K562 (cell line): ENCODE data around the gene LPAR2. TPM values are rescaled to one million over a fixed set of nuclear protein-coding genes. Genes with fewer than 3 reads are reported as not detected.

Experiments
- CEBPB ChIP-seq: fragments of 450-650 bp; IDR thresholded peaks from 2 replicates; pipeline ENCODE4 v1.6.1; 2016; ENCODE audit warnings: missing genetic modification characterization, missing compliant biosample characterization
- DACH1 ChIP-seq: fragments of 450-650 bp; IDR thresholded peaks from 2 replicates; pipeline ENCODE4 v1.6.1; 2018; ENCODE audit not compliant: partially characterized antibody
- EGR1 ChIP-seq: fragments of 450-650 bp; conservative IDR thresholded peaks from 2 replicates; pipeline ENCODE4 v1.6.1; 2017; ENCODE audit warnings: mild to moderate bottlenecking
- GATAD2B ChIP-seq: fragments of 450-650 bp; IDR thresholded peaks from 2 replicates; pipeline ENCODE4 v1.6.1; 2017; ENCODE audit warnings: mild to moderate bottlenecking, borderline replicate concordance
- HDAC8 ChIP-seq: fragments of 450-650 bp; IDR thresholded peaks from 2 replicates; pipeline ENCODE4 v1.6.1; 2016; ENCODE audit warnings: mild to moderate bottlenecking, missing genetic modification characterization, moderate library complexity, missing compliant biosample characterization
- HIVEP1 ChIP-seq: fragments of 250-450 bp; sonication (Bioruptor Pico); IDR thresholded peaks from 2 replicates; pipeline ENCODE4 v1.4.0; 2020; ENCODE audit warnings: mild to moderate bottlenecking
- IRF2 ChIP-seq: sonication (generic); formaldehyde crosslinking; IDR thresholded peaks from 2 replicates; pipeline ENCODE4 v1.8.1; 2022; ENCODE audit warnings: mild to moderate bottlenecking, missing genetic modification reagents
- NFRKB ChIP-seq: fragments of 450-650 bp; IDR thresholded peaks from 2 replicates; pipeline ENCODE4 v1.6.1; 2016; ENCODE audit warnings: low read depth
- NR0B1 ChIP-seq: fragments of 450-650 bp; IDR thresholded peaks from one replicate; pipeline ENCODE4 v1.6.1; 2018; ENCODE audit warnings: mild to moderate bottlenecking, moderate library complexity; ENCODE audit not compliant: partially characterized antibody
- POLR2AphosphoS2 ChIP-seq: IDR thresholded peaks from 2 replicates; pipeline ENCODE4 v1.6.1; 2012; ENCODE audit warnings: low read length, improper control_type of control experiment
- REST ChIP-seq, 2 experiments: fragments of 450-650 bp; formaldehyde crosslinking in 1 of 2; IDR thresholded peaks; 2 replicates each; pipeline versions ENCODE4 v1.4.0 to v1.6.1; 2014 to 2020; ENCODE audit warnings: mild to moderate bottlenecking in 2 of 2, borderline replicate concordance in 1 of 2, low read depth in 1 of 2
- SAFB ChIP-seq: fragments of 200-400 bp; formaldehyde crosslinking; IDR thresholded peaks from 2 replicates; pipeline ENCODE4 v1.6.1; 2017; ENCODE audit warnings: low read depth, low read length, borderline replicate concordance
- ZHX1 ChIP-seq: fragments of 150-350 bp; conservative IDR thresholded peaks from 2 replicates; pipeline ENCODE4 v1.6.1; 2014; ENCODE audit warnings: low read length
- ZNF175 ChIP-seq: fragments of 200-800 bp; sonication (Bioruptor generic); IDR thresholded peaks from 2 replicates; pipeline ENCODE4 v1.6.1; 2016; ENCODE audit warnings: low read depth, mild to moderate bottlenecking, missing genetic modification characterization, missing compliant biosample characterization
- polyA plus RNA-seq, 8 experiments: library from polyadenylated mRNA; depleted of rRNA in 4 of 8; stranded (reverse) in 5 of 8; unstranded in 3 of 8; fragments of >200 nt; fragmentation: Nextera tagmentation in 2 of 8; fragmentation: Illumina TruSeq in 1 of 8; extraction: Ambion mirVana in 2 of 8; extraction: Trizol in 1 of 8; gene quantifications; 2 replicates each; pipeline versions ENCODE4 v1.2.1 to v1.2.3, GENCODE V29; 2011 to 2014; ENCODE audit warnings: inconsistent platforms in 1 of 8, missing spikeins in 1 of 8
- total RNA-seq, 7 experiments: library from RNA; depleted of rRNA in 6 of 7; stranded (reverse); fragments of >200 nt in 6 of 7; fragmentation: Illumina TruSeq in 2 of 7; extraction: Trizol in 2 of 7; gene quantifications; 2 replicates each; pipeline versions ENCODE4 v1.2.1 to v1.2.3, GENCODE V29; 2011 to 2021; ENCODE audit warnings: low replicate concordance in 1 of 7

LPAR2 gene
- total and polyA plus RNA-seq, 9 of the 15 experiments (the other 6 are each of a cell fraction or from before 2014, with no cell fraction given), result 0.63 to 13.8 (median 4.4) TPM

GRCh38 chr19:19643158-19644053 is 15.4 kb upstream of the LPAR2 start, which contains the start of gene GMIP (continued):
- peak; percentile 69 for TF ChIP-seq REST (IDR thresholded peaks at IDR 0.05; ENCODE audit: borderline replicate concordance)
- TF ChIP-seq REST (CRISPR knock-in tag; IDR thresholded peaks at IDR 0.05; ENCODE audit: low read depth), result no peak
- TF ChIP-seq POLR2AphosphoS2, result no peak
- no peak for TF ChIP-seq GATAD2B
- no peak for TF ChIP-seq SAFB
- TF ChIP-seq NFRKB, result no peak
- no peak for TF ChIP-seq IRF2 (CRISPR knock-in tag)
- TF ChIP-seq HDAC8 (tag), result no peak
- TF ChIP-seq EGR1, result peak; percentile 69
- TF ChIP-seq DACH1, result no peak
- TF ChIP-seq CEBPB (tag), result no peak
- no peak for TF ChIP-seq NR0B1
- no peak for TF ChIP-seq HIVEP1 (CRISPR knock-in tag)
- TF ChIP-seq ZHX1, result no peak
- no peak for TF ChIP-seq ZNF175
